ENCODE measurements around the gene EPAS1.

- TF ChIP-seq CTCF (IDR thresholded peaks at IDR 0.05 in 2 of 3, conservative IDR thresholded peaks at IDR 0.05 in 1 of 3; ENCODE audit: borderline replicate concordance in 1 of 3, insufficient read depth in 1 of 3, low read depth in 2 of 3, low read length in 2 of 3): no peak
- no peak for TF ChIP-seq POLR2AphosphoS5 (IDR thresholded peaks at IDR 0.05; ENCODE audit: low read depth, low read length)
- TF ChIP-seq POLR2A (IDR thresholded peaks at IDR 0.05; ENCODE audit: borderline replicate concordance, extremely low read depth, insufficient read depth, insufficient read length): no peak
- TF ChIP-seq EZH2 (IDR thresholded peaks at IDR 0.05): no peak
Measured at GRCh38 chr2:46320141-46320567, 22.9 kb downstream of the EPAS1 start.

Data from HCT116 (cell line).